GM18498 (cell line): ENCODE data around the gene HEXD.
A peak's percentile ranks its signal among the peaks of the same experiment; 100 is the strongest.
"Not testable (repeated sequence)": the region's sequence is repeated elsewhere in the genome, so short reads cannot be mapped to it uniquely, and the experiment has no call there.

Experiments used
- ATAC-seq: cut with Tn5 transposase; IDR thresholded peaks from one replicate; pipeline ENCODE4 v1.9.1; 2021; ENCODE audit warnings: mild to moderate bottlenecking, moderate library complexity; ENCODE audit not compliant: unreplicated experiment

Gene HEXD

GRCh38 chr17:82439829-82440365 lies 21.8 kb downstream of the HEXD start:
- ATAC-seq: no peak

GRCh38 chr17:82440469-82440981 lies 22.4 kb downstream of the HEXD start:
- ATAC-seq: no peak

GRCh38 chr17:82440991-82441627 lies 23.0 kb downstream of the HEXD start:
- no peak for ATAC-seq

DNA sequence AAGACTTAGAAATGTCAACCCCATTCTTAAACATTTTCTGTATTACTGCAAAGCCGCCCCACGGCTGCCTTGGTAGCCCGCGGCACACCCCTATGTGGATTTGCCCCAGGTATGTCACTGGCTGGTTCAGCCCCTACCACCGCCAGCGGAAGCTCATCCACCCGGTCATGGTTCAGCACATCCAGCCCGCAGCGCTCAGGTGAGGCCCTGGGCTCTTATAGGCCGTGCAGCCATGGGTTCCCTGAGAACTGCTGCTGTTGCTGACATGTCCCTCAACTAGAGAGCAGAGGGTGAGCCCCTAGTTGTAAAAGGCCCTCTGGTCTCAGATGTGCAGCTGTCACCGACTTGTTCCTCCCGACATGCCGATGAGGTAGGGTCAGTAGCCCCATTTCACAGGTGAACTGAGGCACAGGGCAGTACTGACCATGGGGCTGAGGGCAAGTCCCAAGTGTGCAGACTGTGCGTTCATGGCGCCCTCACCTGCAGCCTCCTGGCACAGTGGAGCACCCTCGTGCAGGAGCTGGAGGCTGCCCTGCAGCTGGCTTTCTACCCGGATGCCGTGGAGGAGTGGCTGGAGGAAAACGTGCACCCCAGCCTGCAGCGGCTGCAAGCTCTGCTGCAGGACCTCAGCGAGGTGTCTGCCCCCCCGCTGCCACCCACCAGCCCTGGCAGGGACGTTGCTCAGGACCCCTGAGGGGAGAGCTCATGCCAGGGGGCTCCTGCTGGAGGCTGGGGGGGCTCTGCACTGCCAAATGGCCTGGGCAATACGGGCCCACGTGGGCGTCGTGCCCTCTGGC lies 23.7 kb downstream of the HEXD start:
- ATAC-seq: no peak

- ATAC-seq: no peak
Observed at GRCh38 chr17:82442643-82443464, 24.7 kb downstream of the HEXD start.

DNA sequence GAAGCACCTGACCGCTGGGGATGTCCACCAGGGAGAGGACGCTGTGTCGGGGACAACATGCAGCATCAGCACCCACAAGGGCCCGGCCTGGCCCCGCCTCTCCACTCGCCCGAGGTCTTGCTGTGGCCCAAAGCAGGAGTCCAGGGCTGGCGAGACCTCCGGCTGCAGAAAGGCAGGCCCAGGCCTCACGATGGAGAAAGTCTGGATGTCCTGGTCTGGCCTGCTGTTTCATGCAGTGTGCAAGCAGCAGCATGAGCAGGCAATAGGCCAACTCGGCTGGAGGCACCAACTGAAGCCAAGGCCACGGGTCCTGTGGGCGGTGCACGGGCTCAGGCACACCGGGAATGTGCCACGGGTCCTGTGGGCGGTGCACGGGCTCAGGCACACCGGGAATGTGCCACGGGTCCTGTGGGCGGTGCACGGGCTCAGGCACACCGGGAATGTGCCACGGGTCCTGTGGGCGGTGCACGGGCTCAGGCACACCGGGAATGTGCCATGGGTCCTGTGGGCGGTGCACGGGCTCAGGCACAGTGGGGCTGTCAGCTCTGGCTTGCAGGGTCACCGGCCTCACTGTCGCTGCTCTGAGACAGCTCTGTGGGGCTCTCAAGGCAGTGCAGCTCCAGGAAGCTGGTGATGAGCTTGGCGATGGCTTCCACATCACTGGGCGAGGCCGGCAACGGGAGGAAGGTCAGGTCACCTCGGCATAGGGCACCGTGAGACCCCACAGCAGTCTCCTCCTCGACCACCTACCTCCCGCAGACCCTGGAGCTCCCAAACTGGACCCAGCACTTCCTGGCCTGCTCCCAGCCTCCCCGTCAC lies 25.5 kb downstream of the HEXD start:
- ATAC-seq: no peak

GRCh38 chr17:82444284-82444893 lies 26.2 kb downstream of the HEXD start:
- no peak for ATAC-seq

DNA sequence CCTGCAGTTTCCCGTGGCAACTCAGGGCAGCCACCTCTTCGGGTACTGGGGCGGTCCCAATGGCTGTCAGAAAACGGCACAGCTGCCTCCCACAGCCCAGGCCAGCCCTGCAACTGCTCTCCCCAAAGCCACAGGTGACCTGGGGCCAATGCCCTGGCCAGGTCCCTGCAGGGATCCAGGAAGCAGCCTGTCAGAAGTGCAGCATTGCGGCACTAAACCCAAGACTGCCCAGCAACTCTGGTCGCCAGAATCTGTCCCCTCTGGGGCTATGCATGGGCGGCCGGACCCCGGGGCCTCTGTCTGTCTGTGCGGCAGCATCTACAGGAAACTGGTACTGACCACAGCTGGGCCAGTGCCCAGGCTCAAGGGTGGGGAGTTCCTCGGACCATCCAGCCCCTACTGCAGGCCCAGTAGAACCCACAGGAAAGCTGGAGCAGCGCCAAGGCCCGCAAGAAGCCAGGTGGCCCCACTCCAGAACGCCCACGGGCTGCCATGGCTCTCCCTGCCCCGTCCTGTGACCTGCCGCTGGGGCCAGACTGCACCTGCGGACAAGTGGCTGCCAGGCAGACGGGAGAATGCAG lies 26.9 kb downstream of the HEXD start:
- ATAC-seq: no peak

DNA sequence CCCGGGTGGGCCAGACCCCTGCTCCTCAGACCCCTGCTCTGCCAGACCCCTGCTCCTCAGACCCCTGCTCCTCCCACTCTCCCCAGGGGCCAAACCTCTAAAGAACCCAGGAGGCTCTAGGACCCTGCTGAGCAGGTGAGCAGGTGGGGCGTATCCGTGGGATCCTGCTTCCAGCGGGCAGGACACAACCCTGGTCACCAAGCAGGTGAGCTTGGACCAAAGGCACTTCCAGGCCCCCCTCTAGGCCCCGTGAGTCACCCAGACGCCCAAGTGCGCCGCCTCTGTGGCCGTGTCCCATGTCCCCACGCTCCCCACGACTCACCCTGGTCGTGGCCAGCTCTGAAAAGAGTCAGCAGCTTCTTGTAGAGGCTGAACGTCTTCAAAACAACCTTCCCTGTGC lies 27.4 kb downstream of the HEXD start:
- no peak for ATAC-seq

GRCh38 chr17:82446124-82446523 lies 28.0 kb downstream of the HEXD start:
- ATAC-seq: no peak

- ATAC-seq: no peak
Observed at GRCh38 chr17:82446649-82447048, 28.5 kb downstream of the HEXD start.

DNA sequence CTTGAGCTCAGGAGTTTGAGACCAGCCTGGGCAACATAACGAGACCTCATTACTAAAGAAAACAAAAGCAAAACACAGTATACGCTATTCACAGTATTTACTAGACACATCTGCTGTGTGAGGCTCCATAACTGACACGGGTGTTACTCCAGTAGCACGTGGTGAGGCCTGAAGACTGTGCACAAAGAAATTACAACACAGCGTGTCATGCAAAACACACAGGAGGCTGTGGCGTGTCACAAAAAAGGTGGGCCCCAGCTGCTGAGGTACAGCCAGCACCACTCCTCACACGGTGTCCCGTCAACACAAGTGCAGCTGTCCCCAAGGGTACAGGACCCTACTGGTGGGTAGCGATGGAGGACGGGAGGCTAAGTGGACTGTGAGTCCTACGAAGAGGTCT lies 29.7 kb downstream of the HEXD start:
- no peak for ATAC-seq

DNA sequence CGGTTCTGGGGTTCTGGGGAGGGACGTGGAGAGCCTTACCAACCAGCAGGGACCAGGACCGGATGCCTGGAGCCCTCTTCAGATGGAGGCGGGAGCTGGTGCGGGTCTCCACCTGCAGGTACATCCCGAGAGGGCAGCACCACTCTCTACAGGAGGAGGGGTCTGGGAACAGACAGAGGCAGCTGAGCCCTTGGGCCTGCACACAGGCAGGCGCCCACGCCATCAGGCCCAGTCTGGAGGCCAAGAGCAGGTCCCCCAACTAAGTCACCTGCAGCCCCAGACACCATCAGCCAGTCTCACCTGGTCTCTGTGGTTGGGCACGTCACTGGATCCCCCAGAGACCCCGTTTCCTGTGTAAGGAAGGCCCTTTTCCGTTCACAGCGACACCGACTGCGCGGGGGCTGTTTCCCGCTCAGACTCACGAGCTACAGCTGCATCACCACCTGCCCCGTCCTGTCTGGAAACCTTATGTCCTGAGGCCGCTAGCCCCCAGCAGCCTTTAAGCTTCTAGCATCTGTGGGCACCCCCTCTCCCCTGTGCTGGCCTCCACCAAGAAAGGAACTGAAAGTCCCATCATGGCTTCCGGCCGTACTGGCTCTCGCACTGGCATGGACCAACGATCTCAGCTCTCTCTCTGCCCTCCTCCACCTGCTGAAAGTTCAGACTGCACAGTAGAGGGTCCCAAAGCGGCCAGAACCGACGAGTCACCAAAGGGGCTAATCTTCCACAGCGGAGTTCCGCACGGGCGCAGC lies 31.2 kb downstream of the HEXD start:
- peak; percentile 58 for ATAC-seq

DNA sequence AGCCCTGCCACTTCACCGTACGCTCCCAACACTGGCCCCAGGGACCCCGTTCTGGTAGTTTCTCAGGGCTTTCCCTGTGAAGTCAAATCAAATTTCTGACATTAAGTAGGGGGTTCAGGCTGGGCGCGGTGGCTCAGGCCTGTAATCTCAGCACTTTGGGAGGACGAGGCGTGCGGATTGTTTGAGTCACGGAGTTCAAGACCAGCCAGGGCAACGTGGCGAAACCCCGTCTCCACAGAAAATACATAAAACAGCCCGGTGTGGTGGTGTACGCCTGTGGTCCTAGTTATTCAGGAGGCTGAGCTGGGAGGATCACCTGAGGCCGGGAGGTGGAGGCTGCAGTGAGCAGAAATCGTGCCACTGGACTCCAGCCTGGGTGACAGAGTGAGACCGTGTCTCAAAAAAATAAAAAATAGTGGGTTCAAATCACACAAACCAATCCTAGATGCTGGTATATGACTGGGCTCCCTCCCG lies 31.8 kb downstream of the HEXD start:
- ATAC-seq: no peak

DNA sequence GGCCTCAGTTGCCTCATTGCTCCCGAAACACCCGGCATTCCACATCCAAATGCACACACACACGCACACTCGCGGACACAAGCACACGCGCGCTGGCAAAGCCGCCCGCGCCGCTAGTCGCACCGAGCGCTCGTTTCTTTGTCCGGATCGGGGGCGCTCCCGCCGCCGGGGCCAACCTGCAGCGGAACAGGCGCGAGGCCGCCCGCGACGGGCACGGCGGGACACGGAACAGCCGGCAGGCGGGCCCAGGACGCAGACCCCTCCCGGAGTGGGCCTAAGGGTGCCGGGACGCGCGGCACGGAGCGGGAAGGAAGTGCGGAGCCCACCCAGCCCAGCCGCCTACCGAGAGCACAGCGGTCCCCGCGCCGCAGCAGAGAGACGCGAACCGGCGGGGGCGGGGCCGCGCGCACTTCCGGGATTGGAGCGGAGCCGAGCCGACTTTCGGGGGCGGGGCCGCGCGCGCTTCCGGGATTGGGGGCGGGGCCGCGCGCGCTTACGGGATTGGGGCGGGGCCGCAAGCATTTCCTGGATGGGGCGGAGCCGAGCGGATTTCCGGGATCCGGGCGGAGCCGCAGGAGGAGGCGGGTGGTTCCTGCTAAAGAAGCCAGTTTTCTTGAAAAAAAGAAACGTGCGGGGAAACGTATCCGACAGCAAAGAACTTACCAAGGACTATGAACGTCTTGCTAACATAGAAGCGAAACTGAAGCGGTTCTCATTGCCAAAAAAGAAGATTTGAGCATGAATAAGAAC lies 32.4 kb downstream of the HEXD start, which contains the start of gene CYBC1:
CYBC1 (minus strand) TSS at position 396 of the 750 bp plus-strand sequence. CDS start 1,498 bp downstream, outside the sequence.
- peak; percentile 71 for ATAC-seq

GRCh38 chr17:82452162-82452561 lies 34.0 kb downstream of the HEXD start:
- ATAC-seq: no peak

DNA sequence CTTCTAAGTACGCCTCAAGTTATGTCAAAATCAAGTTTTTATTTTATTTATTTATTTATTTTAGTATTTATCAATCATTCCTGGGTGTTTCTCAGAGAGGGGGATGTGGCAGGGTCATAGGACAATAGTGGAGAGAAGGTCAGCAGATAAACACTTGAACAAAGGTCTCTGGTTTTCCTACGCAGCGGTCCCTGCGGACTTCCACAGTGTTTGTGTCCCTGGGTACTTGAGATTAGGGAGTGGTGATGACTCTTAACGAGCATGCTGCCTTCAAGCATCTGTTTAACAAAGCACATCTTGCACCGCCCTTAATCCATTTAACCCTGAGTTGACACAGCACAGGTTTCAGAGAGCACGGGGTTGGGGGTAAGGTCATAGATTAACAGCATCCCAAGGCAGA lies 35.0 kb downstream of the HEXD start:
- not testable (repeated sequence) for ATAC-seq

GRCh38 chr17:82453706-82454105 lies 35.6 kb downstream of the HEXD start:
- not testable (repeated sequence) for ATAC-seq
